22Rv1 (cell line): ENCODE measurements around the gene SDK2.

ENCODE experiments used
- CTCF ChIP-seq: fragments of 450-650 bp; IDR thresholded peaks from 2 replicates; pipeline ENCODE4 v1.5.1; 2017; ENCODE audit warnings: mild to moderate bottlenecking
- ZFX ChIP-seq: fragments of 450-650 bp; IDR thresholded peaks from 2 replicates; pipeline ENCODE4 v1.6.1; 2017; ENCODE audit warnings: antibody characterized with exemption, borderline replicate concordance

- TF ChIP-seq CTCF (no peak), ZFX (no peak)
These were observed 130.8 kb downstream of the SDK2 start for GRCh38 chr17:73513426-73513825.
